MCF 10A (cell line): ENCODE measurements around the gene ITGA2B. TPM values are rescaled to one million over a fixed set of nuclear protein-coding genes. Genes with fewer than 3 reads are reported as not detected.

Experiments
- BruUV-seq: library from RNA; stranded (reverse); fragments of 400-500 nt; replicated peaks from 2 replicates; lab custom pipeline; 2021; lab: Mats Ljungman, UMichigan
- CTCF ChIA-PET: fragments of 300-600 bp; sonication (Branson Sonifier 250); formaldehyde crosslinking; extraction: SDS; loops from one replicate; lab custom pipeline; 2021; ENCODE audit warnings: antibody characterized with exemption, inconsistent platforms; lab: Yijun Ruan, JAX
- POLR2A ChIA-PET: fragments of 300-600, 350-650 bp; sonication (Branson Sonifier 250); formaldehyde crosslinking; extraction: SDS; loops from one replicate; lab custom pipeline; 2020; ENCODE audit warnings: antibody characterized with exemption, inconsistent platforms; lab: Yijun Ruan, JAX
- DNase-seq: peaks from one replicate; pipeline ENCODE4 v3.0.0-alpha.2; 2018; ENCODE audit not compliant: unreplicated experiment
- H3K27ac Mint-ChIP-seq: one replicate; pipeline ENCODE4 v1.8.0; 2022; ENCODE audit warnings: mild to moderate bottlenecking, low read depth, mixed read lengths; ENCODE audit not compliant: unreplicated experiment
- H3K27me3 Mint-ChIP-seq: one replicate; pipeline ENCODE4 v1.8.0; 2022; ENCODE audit warnings: mixed read lengths; ENCODE audit not compliant: insufficient read depth, unreplicated experiment
- H3K36me3 Mint-ChIP-seq: one replicate; pipeline ENCODE4 v1.8.0; 2022; ENCODE audit warnings: mild to moderate bottlenecking, moderate library complexity, mixed read lengths; ENCODE audit not compliant: insufficient read depth, unreplicated experiment
- H3K4me1 Mint-ChIP-seq: one replicate; pipeline ENCODE4 v1.8.0; 2022; ENCODE audit warnings: mixed read lengths; ENCODE audit not compliant: insufficient read depth, unreplicated experiment
- H3K4me3 Mint-ChIP-seq: one replicate; pipeline ENCODE4 v1.8.0; 2022; ENCODE audit warnings: mild to moderate bottlenecking, moderate library complexity, mixed read lengths; ENCODE audit not compliant: unreplicated experiment
- H3K9me3 Mint-ChIP-seq: one replicate; pipeline ENCODE4 v1.8.0; 2022; ENCODE audit warnings: mixed read lengths; ENCODE audit not compliant: unreplicated experiment
- CTCF ChIP-seq: fragments of 200-600 bp; IDR thresholded peaks from one replicate; pipeline ENCODE4 v1.8.0; 2022; ENCODE audit warnings: antibody characterized with exemption, mild to moderate bottlenecking; ENCODE audit not compliant: unreplicated experiment
- intact Hi-C: fragments of 100-400 bp; cut with micrococcal nuclease; formaldehyde crosslinking; loops from 2 replicates; pipeline ENCODE4 v1.14.1; 2022
- total RNA-seq: library from RNA; stranded (reverse); gene quantifications from 2 replicates; pipeline ENCODE4 v1.2.3, GENCODE V29; 2022

The ITGA2B gene
- total RNA-seq, 1 experiment from 2014 or later: 0.12 TPM

- Mint-ChIP-seq H3K4me1 (no peaks in the 10 kb centered on the region), H3K27ac (no peak overlapping the region), H3K9me3 (no peaks in the 10 kb centered on the region), H3K27me3 (peaks cover 9% of the 10 kb centered on the region), H3K36me3 (no peaks in the 10 kb centered on the region), H3K4me3 (no peak overlapping the region)
- DNase-seq: no peak
- ChIA-PET POLR2A (interaction anchor here (1.0 kb wide), 1 partner anchor 9 kb away, joined by 3 read pairs; no protein-coding TSS in a partner anchor), CTCF (no interaction called here)
- no peak for TF ChIP-seq CTCF
- no TSS peak for BruUV-seq
- intact Hi-C loops: no loop called here
Measured at GRCh38 chr17:44387804-44388203, 1.6 kb downstream of the ITGA2B start.

- Mint-ChIP-seq H3K36me3 (no peaks in the 10 kb centered on the region), H3K27me3 (peaks cover 15% of the 10 kb centered on the region), H3K9me3 (no peaks in the 10 kb centered on the region), H3K4me1 (no peaks in the 10 kb centered on the region), H3K27ac (no peak overlapping the region), H3K4me3 (peak overlapping the region; percentile 64)
- ChIA-PET CTCF (interaction anchor here (0.7 to 1.1 kb wide), 3 partner anchors 14 to 285 kb away, joined by 3 to 4 read pairs (median 3); no protein-coding TSS in a partner anchor), POLR2A (interaction anchor here (1.2 to 1.3 kb wide), 2 partner anchors 10 to 34 kb away, joined by 3 read pairs; no protein-coding TSS in a partner anchor)
- no TSS peak for BruUV-seq
- no peak for TF ChIP-seq CTCF
- intact Hi-C loops: no loop called here
- no peak for DNase-seq
Measured at GRCh38 chr17:44386182-44386525, 3.3 kb downstream of the ITGA2B start.

GRCh38 chr17:44385287-44386181 is 3.9 kb downstream of the ITGA2B start:
- Mint-ChIP-seq H3K9me3 (no peaks in the 10 kb centered on the region), H3K27ac (no peak overlapping the region), H3K4me1 (no peaks in the 10 kb centered on the region), H3K27me3 (peaks cover 15% of the 10 kb centered on the region), H3K4me3 (peak overlapping the region; percentile 64), H3K36me3 (no peaks in the 10 kb centered on the region)
- ChIA-PET POLR2A (interaction anchor here (0.5 to 1.3 kb wide), 2 partner anchors 11 to 252 kb away, joined by 3 read pairs; no protein-coding TSS in a partner anchor), CTCF (interaction anchor here (1.1 to 1.5 kb wide), 3 partner anchors 15 to 286 kb away, joined by 3 to 4 read pairs (median 3); no protein-coding TSS in a partner anchor)
- DNase-seq: peak; percentile 66
- intact Hi-C loops: no loop called here
- BruUV-seq: no TSS peak
- peak; percentile 11 for TF ChIP-seq CTCF

- CTCF ChIA-PET: interaction anchor here (1.1 to 1.5 kb wide), 2 partner anchors 34 to 286 kb away, joined by 3 to 4 read pairs; no protein-coding TSS in a partner anchor
- no TSS peak for BruUV-seq
- DNase-seq: no peak
- Mint-ChIP-seq H3K4me1 (no peaks in the 10 kb centered on the region), H3K27ac (no peak overlapping the region), H3K9me3 (no peaks in the 10 kb centered on the region), H3K4me3 (peak overlapping the region; percentile 64), H3K27me3 (peaks cover 15% of the 10 kb centered on the region), H3K36me3 (no peaks in the 10 kb centered on the region)
- intact Hi-C loops: no loop called here
- no peak for TF ChIP-seq CTCF
- POLR2A ChIA-PET: interaction anchor here (0.5 to 1.3 kb wide), 3 partner anchors 11 to 252 kb away, joined by 3 read pairs; no protein-coding TSS in a partner anchor
Measured at GRCh38 chr17:44384823-44385286, 4.6 kb downstream of the ITGA2B start.
